ENCODE measurements around the gene OPHN1. TPM values are rescaled to one million over a fixed set of nuclear protein-coding genes. Genes with fewer than 3 reads are reported as not detected.
"Not testable (repeated sequence)": the region's sequence is repeated elsewhere in the genome, so short reads cannot be mapped to it uniquely, and the experiment has no call there.

The OPHN1 gene
- total RNA-seq, 2 experiments from 2014 or later = 0.02 TPM

- ChIA-PET POLR2A (no interaction called here), CTCF (no interaction called here)
Measured at GRCh38 chrX:68369559-68369958, 63.7 kb downstream of the OPHN1 start.

- ChIA-PET POLR2A (no interaction called here), CTCF (no interaction called here)
Measured at GRCh38 chrX:68365341-68365740, 68.0 kb downstream of the OPHN1 start.

- ChIA-PET POLR2A (no interaction called here), CTCF (no interaction called here)
Measured at GRCh38 chrX:68363984-68364383, 69.3 kb downstream of the OPHN1 start.

GRCh38 chrX:68358679-68359078 is 74.6 kb downstream of the OPHN1 start:
- POLR2A ChIA-PET = no interaction called here
- CTCF ChIA-PET = no interaction called here

GRCh38 chrX:68355629-68355920 is 77.7 kb downstream of the OPHN1 start:
- POLR2A ChIA-PET = no interaction called here
- CTCF ChIA-PET = no interaction called here

- ChIA-PET CTCF (no interaction called here), POLR2A (no interaction called here)
Measured at GRCh38 chrX:68354879-68355628, 78.2 kb downstream of the OPHN1 start.

- ChIA-PET POLR2A (no interaction called here), CTCF (no interaction called here)
Measured at GRCh38 chrX:68345025-68345424, 88.3 kb downstream of the OPHN1 start.

GRCh38 chrX:68343551-68343950 is 89.7 kb downstream of the OPHN1 start:
- ChIA-PET POLR2A (no interaction called here), CTCF (no interaction called here)

- POLR2A ChIA-PET = no interaction called here
- CTCF ChIA-PET = no interaction called here
Measured at GRCh38 chrX:68332201-68332731, 101.0 kb downstream of the OPHN1 start.

- POLR2A ChIA-PET, CTCF ChIA-PET: not testable (repeated sequence)
Measured at GRCh38 chrX:68326841-68327240, 106.5 kb downstream of the OPHN1 start.

- ChIA-PET POLR2A (no interaction called here), CTCF (no interaction called here)
Measured at GRCh38 chrX:68307769-68308168, 125.5 kb downstream of the OPHN1 start.

- CTCF ChIA-PET = no interaction called here
- POLR2A ChIA-PET = no interaction called here
Measured at GRCh38 chrX:68304602-68305001, 128.7 kb downstream of the OPHN1 start.

- POLR2A ChIA-PET = no interaction called here
Measured at GRCh38 chrX:68299898-68300297, 133.4 kb downstream of the OPHN1 start.

GRCh38 chrX:68292471-68292870 is 140.8 kb downstream of the OPHN1 start:
- ChIA-PET CTCF (no interaction called here), POLR2A (no interaction called here)

More at GRCh38 chrX:68299898-68300297, 133.4 kb downstream of the OPHN1 start:
- CTCF ChIA-PET = no interaction called here

- CTCF ChIA-PET = no interaction called here
- POLR2A ChIA-PET = no interaction called here
Measured at GRCh38 chrX:68288127-68288526, 145.2 kb downstream of the OPHN1 start.

- POLR2A ChIA-PET = no interaction called here
Measured at GRCh38 chrX:68287419-68287818, 145.9 kb downstream of the OPHN1 start.

GRCh38 chrX:68286980-68287379 is 146.3 kb downstream of the OPHN1 start:
- POLR2A ChIA-PET = no interaction called here
- CTCF ChIA-PET = no interaction called here

More at GRCh38 chrX:68287419-68287818, 145.9 kb downstream of the OPHN1 start:
- CTCF ChIA-PET = no interaction called here

- ChIA-PET CTCF (no interaction called here), POLR2A (no interaction called here)
Measured at GRCh38 chrX:68286076-68286475, 147.2 kb downstream of the OPHN1 start.

GRCh38 chrX:68284281-68284904 is 148.9 kb downstream of the OPHN1 start:
- POLR2A ChIA-PET = no interaction called here

GRCh38 chrX:68273887-68274286 is 159.4 kb downstream of the OPHN1 start:
- ChIA-PET CTCF (no interaction called here), POLR2A (no interaction called here)

More at GRCh38 chrX:68284281-68284904, 148.9 kb downstream of the OPHN1 start:
- CTCF ChIA-PET = no interaction called here

- CTCF ChIA-PET, POLR2A ChIA-PET: not testable (repeated sequence)
Measured at GRCh38 chrX:68264793-68265192, 168.5 kb downstream of the OPHN1 start.

- POLR2A ChIA-PET = no interaction called here
- CTCF ChIA-PET = no interaction called here
Measured at GRCh38 chrX:68261060-68261672, 172.1 kb downstream of the OPHN1 start.
